ENCODE data around the gene PHB1.

PHB1 gene

DNA sequence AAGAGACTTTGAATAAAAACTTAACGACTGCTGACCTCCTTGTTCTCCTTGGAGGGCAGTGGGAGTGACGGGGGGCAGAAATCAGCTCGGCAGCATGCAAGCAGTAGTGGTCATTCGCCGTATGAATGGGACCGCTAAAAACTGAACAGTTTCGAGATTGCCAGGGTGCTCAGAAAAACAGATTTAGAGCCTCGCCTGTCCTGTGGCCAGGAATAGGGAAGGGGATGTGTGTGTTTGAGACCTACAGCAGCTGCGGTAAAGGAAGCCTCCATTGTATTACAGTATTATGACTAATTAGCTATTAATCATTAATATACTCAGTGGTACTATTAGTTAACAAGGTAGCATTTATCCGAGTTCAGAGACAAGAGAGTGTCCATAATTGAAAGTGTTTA lies 52.0 kb downstream of the PHB1 start:
- H3K27me3 ChIP-seq (ENCODE audit: control insufficient read depth, insufficient read depth, low read length) = no peaks in the 10 kb centered on the region
- no peaks in the 10 kb centered on the region for H3K36me3 ChIP-seq (ENCODE audit: control insufficient read depth, insufficient read depth, low read length)
- peak overlapping the region; percentile 53 for H3K4me3 ChIP-seq (ENCODE audit: low read length)
- H3K4me1 ChIP-seq (ENCODE audit: control insufficient read depth, insufficient read depth, low read length) = peaks cover 15% of the 10 kb centered on the region
- peak overlapping the region; percentile 64 for H3K9ac ChIP-seq (ENCODE audit: low read length)
- H3K9me3 ChIP-seq (ENCODE audit: control insufficient read depth, low read length) = no peaks in the 10 kb centered on the region

DNA sequence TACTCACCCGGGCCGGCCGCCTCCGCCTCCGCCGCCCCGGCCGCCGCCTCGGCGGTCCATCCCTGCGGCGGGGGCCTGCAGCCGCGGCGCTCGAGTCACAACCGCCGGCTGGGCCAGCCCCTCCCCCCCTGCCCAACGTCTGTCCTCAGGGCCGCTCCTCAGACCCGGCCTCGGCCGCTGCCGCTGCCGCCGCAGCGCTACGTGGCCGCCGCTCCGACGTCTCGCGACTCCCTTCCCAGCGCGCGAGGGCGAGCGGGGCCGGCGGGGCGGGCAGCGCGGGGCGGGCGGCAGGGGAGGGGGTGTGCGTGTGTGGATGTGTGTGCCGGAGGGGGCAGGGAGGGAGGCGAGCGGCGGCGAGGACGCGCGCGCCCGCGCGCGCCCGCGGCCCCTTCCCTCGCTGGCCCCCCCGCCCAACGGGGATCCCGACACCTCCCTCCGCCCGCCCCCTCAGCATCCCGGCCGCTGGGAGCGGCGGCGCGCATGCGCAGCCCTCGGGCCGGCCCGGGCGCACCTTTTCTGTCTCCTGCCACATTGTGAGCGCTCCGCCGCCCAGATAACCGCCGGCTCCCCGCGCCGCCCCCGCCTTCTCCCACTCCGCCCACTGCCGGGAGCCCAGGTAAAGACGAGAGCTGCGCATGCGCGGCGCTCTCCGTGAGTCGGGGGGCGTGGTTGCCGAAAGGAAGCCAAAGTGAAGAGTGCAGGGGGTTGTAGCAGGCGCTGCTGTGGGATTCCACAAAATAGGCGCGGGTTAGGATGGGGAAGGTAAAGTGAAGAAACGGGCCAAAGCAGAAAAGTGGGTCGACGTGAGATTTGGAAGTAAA lies 52.6 kb downstream of the PHB1 start, which contains the start of gene ZNF652:
ZNF652 (minus strand) TSS at position 349 of the 821 bp plus-strand sequence. CDS start 44,525 bp downstream, outside the sequence.
- H3K27me3 ChIP-seq (ENCODE audit: control insufficient read depth, insufficient read depth, low read length) = no peaks in the 10 kb centered on the region
- H3K4me3 ChIP-seq (ENCODE audit: low read length) = peak within 1 kb of the TSS; percentile 60
- no peaks in the 10 kb centered on the region for H3K36me3 ChIP-seq (ENCODE audit: control insufficient read depth, insufficient read depth, low read length)
- H3K4me1 ChIP-seq (ENCODE audit: control insufficient read depth, insufficient read depth, low read length) = peaks cover 15% of the 10 kb centered on the region
- no peaks in the 10 kb centered on the region for H3K9me3 ChIP-seq (ENCODE audit: control insufficient read depth, low read length)
- H3K9ac ChIP-seq (ENCODE audit: low read length) = peak within 1 kb of the TSS; percentile 83

DNA sequence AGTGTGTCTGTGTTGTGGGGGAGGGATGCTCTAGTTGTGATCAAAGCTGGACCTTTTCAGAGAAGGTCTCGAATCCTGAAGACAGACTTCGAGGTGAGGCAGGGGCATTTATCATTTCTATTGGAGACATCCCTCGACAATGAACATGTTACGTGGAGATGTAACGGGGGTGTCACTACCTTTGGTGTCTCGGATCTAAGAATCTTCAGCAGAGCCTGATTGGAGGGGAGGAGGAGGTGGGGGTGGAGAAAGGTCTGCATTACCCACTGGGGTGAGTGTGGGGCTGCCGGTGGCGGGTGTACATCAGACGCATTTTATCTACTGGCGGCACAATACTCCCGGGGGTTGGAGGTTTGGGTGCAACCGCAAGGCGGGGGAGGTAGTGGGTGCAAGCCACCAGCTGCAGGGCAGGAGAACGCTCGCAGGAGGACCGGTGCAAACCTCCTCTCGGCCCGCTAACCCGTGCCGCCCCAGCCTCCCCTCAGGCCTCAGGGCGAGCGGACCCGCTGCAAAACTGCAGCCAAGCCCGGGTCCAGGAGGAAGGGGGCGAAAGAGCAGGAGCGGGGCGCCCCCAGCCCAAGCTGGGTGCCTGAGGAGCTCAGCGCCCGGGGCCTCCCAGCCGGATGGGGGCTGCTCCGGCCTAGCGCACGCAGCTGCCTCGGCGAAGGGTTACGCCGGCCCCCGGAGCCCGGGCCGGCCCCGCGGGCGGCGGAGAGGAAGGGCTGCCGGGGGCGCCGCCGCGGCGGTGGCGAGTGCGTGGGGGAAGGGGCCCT lies 53.4 kb downstream of the PHB1 start:
- H3K9ac ChIP-seq (ENCODE audit: low read length) = peak overlapping the region; percentile 83
- peaks cover 15% of the 10 kb centered on the region for H3K4me1 ChIP-seq (ENCODE audit: control insufficient read depth, insufficient read depth, low read length)
- no peaks in the 10 kb centered on the region for H3K36me3 ChIP-seq (ENCODE audit: control insufficient read depth, insufficient read depth, low read length)
- H3K27me3 ChIP-seq (ENCODE audit: control insufficient read depth, insufficient read depth, low read length) = no peaks in the 10 kb centered on the region
- no peaks in the 10 kb centered on the region for H3K9me3 ChIP-seq (ENCODE audit: control insufficient read depth, low read length)
- peak overlapping the region; percentile 60 for H3K4me3 ChIP-seq (ENCODE audit: low read length)

DNA sequence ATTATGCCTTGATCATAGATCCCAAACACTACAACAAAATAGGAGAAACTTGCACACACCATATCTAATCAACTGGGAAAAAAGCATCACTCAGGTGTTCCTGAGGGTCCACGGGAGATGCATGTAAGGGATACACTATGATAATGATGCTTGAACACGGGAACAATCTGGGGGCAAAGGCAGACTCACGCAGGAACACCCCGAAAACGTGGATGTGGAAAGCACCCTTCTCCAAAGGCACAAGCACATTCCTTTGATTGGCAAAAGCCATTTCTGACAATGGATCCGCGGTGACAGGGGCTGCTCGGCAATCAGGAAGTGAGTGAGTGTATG lies 53.9 kb downstream of the PHB1 start:
- peak overlapping the region; percentile 83 for H3K9ac ChIP-seq (ENCODE audit: low read length)
- H3K4me1 ChIP-seq (ENCODE audit: control insufficient read depth, insufficient read depth, low read length) = peaks cover 15% of the 10 kb centered on the region
- no peaks in the 10 kb centered on the region for H3K27me3 ChIP-seq (ENCODE audit: control insufficient read depth, insufficient read depth, low read length)
- H3K4me3 ChIP-seq (ENCODE audit: low read length) = peak overlapping the region; percentile 60
- no peaks in the 10 kb centered on the region for H3K9me3 ChIP-seq (ENCODE audit: control insufficient read depth, low read length)
- no peaks in the 10 kb centered on the region for H3K36me3 ChIP-seq (ENCODE audit: control insufficient read depth, insufficient read depth, low read length)

DNA sequence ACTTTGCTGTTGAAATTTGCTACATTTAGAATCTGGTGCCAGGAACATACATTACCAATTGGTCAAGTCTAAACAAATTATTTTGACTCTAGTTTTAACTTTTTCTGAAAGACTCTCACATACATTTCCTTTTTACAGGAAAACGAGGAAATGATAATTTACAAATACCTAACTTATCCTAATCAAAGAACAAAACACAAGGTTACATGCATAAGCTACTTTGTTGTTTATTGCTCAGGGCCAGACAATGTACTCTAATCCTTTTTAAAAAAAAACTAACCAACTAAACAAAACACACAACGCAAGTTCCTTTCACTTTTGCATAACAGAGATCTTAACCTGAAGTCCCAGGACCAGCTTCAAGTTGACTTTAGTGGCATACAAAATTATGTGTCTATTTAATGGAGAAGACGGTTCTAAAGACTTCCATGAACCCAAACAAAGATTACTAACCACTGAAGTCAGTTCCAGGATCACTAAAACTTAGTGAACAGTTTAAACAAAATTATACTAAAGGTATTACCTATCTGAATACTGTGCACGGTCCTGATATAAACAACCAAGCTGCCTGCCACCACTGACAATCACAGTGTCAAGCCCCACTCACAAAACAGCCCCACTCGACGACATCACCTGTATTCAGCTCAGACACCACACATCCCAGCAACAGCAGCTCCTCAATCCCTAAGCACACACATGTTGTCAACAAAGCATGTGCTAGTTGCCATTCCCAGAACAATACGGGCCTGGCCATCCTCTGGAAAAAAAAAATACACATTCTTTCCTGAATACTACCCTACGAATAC lies 54.5 kb downstream of the PHB1 start:
- no peaks in the 10 kb centered on the region for H3K9me3 ChIP-seq (ENCODE audit: control insufficient read depth, low read length)
- H3K9ac ChIP-seq (ENCODE audit: low read length) = peak overlapping the region; percentile 83
- no peaks in the 10 kb centered on the region for H3K36me3 ChIP-seq (ENCODE audit: control insufficient read depth, insufficient read depth, low read length)
- H3K4me3 ChIP-seq (ENCODE audit: low read length) = peak overlapping the region; percentile 60
- H3K4me1 ChIP-seq (ENCODE audit: control insufficient read depth, insufficient read depth, low read length) = peaks cover 15% of the 10 kb centered on the region
- H3K27me3 ChIP-seq (ENCODE audit: control insufficient read depth, insufficient read depth, low read length) = no peaks in the 10 kb centered on the region

DNA sequence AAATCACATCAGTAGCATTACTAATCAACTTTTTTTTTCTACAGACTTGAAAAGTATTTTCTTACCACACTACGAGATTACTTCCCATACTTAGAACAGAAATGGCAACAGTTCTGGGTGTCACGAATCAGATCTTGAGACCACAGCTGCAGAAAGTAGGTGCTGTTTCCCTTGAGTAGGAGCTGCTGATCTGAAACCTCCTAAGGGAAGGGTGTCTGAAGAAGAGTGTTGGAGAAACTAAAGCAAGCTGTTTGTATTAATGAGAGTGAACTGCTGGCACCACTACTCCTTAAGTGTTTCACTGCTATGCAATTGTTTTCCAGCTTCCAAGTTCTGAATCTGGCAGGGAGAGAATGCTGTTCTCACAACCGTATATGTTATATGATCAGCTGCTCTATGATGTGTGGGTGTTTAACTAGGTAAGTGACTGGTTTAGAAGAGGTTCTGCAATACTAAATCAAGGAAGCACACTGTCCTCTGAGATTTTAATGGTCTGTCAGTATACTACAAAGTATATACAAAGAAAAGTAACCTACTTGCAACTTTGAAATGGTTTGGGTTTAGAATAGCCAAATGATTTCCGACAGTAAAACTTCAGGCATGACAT lies 55.9 kb downstream of the PHB1 start:
- Histone ChIP-seq H3K9me3 (ENCODE audit: control insufficient read depth, low read length) (no peaks in the 10 kb centered on the region), H3K4me3 (ENCODE audit: low read length) (no peak overlapping the region), H3K9ac (ENCODE audit: low read length) (no peak overlapping the region), H3K36me3 (ENCODE audit: control insufficient read depth, insufficient read depth, low read length) (no peaks in the 10 kb centered on the region), H3K4me1 (ENCODE audit: control insufficient read depth, insufficient read depth, low read length) (peaks cover 15% of the 10 kb centered on the region), H3K27me3 (ENCODE audit: control insufficient read depth, insufficient read depth, low read length) (no peaks in the 10 kb centered on the region)

DNA sequence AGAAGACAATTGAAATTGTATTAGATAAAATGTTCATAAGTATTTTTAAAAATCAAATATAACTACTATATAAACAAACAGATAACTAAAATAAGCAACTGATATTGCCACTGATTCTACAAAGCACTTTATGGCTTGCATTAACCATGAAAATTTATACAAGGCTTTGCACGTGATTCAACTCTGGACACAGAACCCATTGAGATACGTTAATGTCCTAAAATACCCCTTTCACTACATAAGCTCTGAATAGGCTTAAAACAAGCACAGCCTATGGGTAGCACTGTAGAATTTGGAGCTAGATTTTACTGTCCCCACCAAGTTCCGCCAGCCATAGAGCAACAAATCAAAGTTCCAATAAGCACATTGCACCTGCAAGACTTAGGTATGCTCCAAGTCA lies 57.2 kb downstream of the PHB1 start:
- H3K36me3 ChIP-seq (ENCODE audit: control insufficient read depth, insufficient read depth, low read length) = no peaks in the 10 kb centered on the region
- peaks cover 15% of the 10 kb centered on the region for H3K4me1 ChIP-seq (ENCODE audit: control insufficient read depth, insufficient read depth, low read length)
- no peak overlapping the region for H3K9ac ChIP-seq (ENCODE audit: low read length)
- H3K9me3 ChIP-seq (ENCODE audit: control insufficient read depth, low read length) = no peaks in the 10 kb centered on the region
- no peaks in the 10 kb centered on the region for H3K27me3 ChIP-seq (ENCODE audit: control insufficient read depth, insufficient read depth, low read length)
- no peak overlapping the region for H3K4me3 ChIP-seq (ENCODE audit: low read length)

DNA sequence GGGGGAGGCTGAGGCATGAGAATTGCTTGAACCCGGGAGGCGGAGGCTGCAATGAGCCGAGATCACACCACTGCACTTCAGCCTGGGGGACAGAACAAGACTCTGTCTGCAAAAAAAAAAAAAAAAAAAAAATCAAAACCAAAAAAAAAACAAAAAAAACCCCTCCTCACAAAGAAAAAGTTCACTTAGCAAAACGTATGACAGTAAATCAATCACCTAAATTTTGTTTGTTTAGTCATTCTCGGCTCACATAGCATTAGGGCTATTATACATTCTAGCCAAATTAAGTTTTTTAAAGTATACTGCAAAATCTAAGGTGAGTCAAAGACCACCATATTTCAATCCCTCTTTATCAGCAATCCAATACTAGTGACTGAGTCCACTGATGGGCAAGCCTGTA lies 58.4 kb downstream of the PHB1 start:
- Histone ChIP-seq H3K36me3 (ENCODE audit: control insufficient read depth, insufficient read depth, low read length) (no peaks in the 10 kb centered on the region), H3K9me3 (ENCODE audit: control insufficient read depth, low read length) (no peaks in the 10 kb centered on the region), H3K9ac (ENCODE audit: low read length) (no peak overlapping the region), H3K27me3 (ENCODE audit: control insufficient read depth, insufficient read depth, low read length) (no peaks in the 10 kb centered on the region), H3K4me1 (ENCODE audit: control insufficient read depth, insufficient read depth, low read length) (peaks cover 15% of the 10 kb centered on the region), H3K4me3 (ENCODE audit: low read length) (no peak overlapping the region)
